H1 (cell line): ENCODE results near the gene SLFN14. TPM values are rescaled to one million over a fixed set of nuclear protein-coding genes. Genes with fewer than 3 reads are reported as not detected.

Experiments used
- CHD2 ChIP-seq: IDR thresholded peaks from 2 replicates; pipeline ENCODE4 v1.6.1; 2012; ENCODE audit warnings: low read length, improper control_type of control experiment
- KDM5A ChIP-seq: fragments of 200-600 bp; IDR thresholded peaks from 2 replicates; pipeline ENCODE4 v1.7.1; 2012; ENCODE audit warnings: mild to moderate bottlenecking, low read length, inconsistent platforms, mixed read lengths
- POLR2A ChIP-seq, 2 experiments: IDR thresholded peaks; 1 replicate in 1 of 2; 2 replicates in 1 of 2; pipeline ENCODE4 v1.6.1; 2011; ENCODE audit warnings: low read depth in 2 of 2, low read length in 2 of 2, mild to moderate bottlenecking in 2 of 2; ENCODE audit errors: control extremely low read depth in 1 of 2
- RAD21 ChIP-seq, 2 experiments: IDR thresholded peaks in 1 of 2; conservative IDR thresholded peaks in 1 of 2; 2 replicates each; pipeline ENCODE4 v1.6.1; 2011; ENCODE audit warnings: low read depth in 2 of 2, low read length in 2 of 2, improper control_type of control experiment in 1 of 2, inconsistent platforms in 1 of 2, mild to moderate bottlenecking in 1 of 2, moderate library complexity in 1 of 2
- RNF2 ChIP-seq: fragments of 200-900, 300-1000 bp; sonication (generic); IDR thresholded peaks from 2 replicates; pipeline ENCODE4 v1.7.1; 2016; ENCODE audit warnings: borderline replicate concordance, low read depth, mild to moderate bottlenecking, antibody characterized with exemption, low read length; ENCODE audit not compliant: poor library complexity, severe bottlenecking; ENCODE audit errors: missing control alignments
- SIX5 ChIP-seq: IDR thresholded peaks from 2 replicates; pipeline ENCODE4 v1.6.1; 2011; ENCODE audit warnings: mild to moderate bottlenecking, low read depth, low read length
- TBP ChIP-seq: IDR thresholded peaks from 2 replicates; pipeline ENCODE4 v1.6.1; 2011; ENCODE audit warnings: low read depth, low read length, improper control_type of control experiment
- USF2 ChIP-seq: IDR thresholded peaks from 2 replicates; pipeline ENCODE4 v1.6.1; 2011; ENCODE audit warnings: low read length, improper control_type of control experiment
- polyA plus RNA-seq, 7 experiments: library from polyadenylated mRNA; depleted of rRNA in 3 of 7; stranded (reverse) in 5 of 7; unstranded in 2 of 7; fragments of >200 nt in 5 of 7; fragments of 200-250 nt in 2 of 7; gene quantifications; 1 replicate in 5 of 7; 2 replicates in 1 of 7; 4 replicates in 1 of 7; pipeline versions ENCODE4 v1.2.1 to v1.2.3, GENCODE V29; 2011 to 2013; ENCODE audit warnings: missing spikeins in 2 of 7, mixed read lengths in 2 of 7
- total RNA-seq: library from RNA; stranded (reverse); fragmentation: NEBNext Ultra II Directional; extraction: Animal tissue kit (Norgen Biotek cat#: 25700); gene quantifications from 2 replicates; pipeline ENCODE4 v1.2.1, GENCODE V29; 2021

SLFN14 gene
- total and polyA plus RNA-seq, 2 of the 8 experiments (the other 6 are each of a cell fraction or from before 2014, with no cell fraction given), result 0.03 TPM; not detected in 1

- no peak for TF ChIP-seq TBP
- TF ChIP-seq USF2, result no peak
- no peak for TF ChIP-seq RNF2
- TF ChIP-seq POLR2A (IDR thresholded peaks at IDR 0.05; ENCODE audit: control extremely low read depth in 1 of 2, low read depth in 2 of 2, low read length in 2 of 2), result no peak
- no peak for TF ChIP-seq SIX5
- TF ChIP-seq CHD2, result no peak
- TF ChIP-seq RAD21 (IDR thresholded peaks at IDR 0.05 in 1 of 2, conservative IDR thresholded peaks at IDR 0.05 in 1 of 2; ENCODE audit: low read depth in 2 of 2, low read length in 2 of 2), result no peak
- no peak for TF ChIP-seq KDM5A
Observed at GRCh38 chr17:35575759-35576158, 15.1 kb upstream of the SLFN14 start (continued).
